CD4-positive, alpha-beta T cell treated with Interleukin-15 for 1 hour (primary cell): ENCODE data around the gene ZNF280C.

Experiments
- DNase-seq: peaks from one replicate; pipeline ENCODE4 v3.0.0-alpha.2; 2020

ZNF280C gene

DNA sequence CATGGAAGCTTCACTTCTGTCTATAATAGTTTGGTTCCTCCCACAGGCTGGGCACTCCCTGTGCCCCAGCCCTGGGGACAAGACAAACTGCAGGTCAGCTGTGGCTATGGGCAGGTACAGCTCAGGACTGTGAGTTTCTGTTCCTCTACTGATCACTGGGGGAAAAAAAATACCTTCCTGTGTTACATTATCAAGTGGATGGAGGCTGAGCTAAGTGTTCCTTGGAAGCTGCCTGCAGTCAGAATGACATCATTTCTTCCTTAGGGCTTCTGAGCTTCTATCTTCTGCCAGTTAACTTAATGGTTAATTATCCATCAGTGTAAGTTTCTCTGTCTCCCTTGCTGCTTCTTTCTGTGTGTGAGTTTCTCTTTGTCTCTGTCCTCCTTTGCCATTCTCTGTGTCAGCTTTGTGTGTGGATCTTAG is 92.3 kb downstream of the ZNF280C start:
- no peak for DNase-seq

DNA sequence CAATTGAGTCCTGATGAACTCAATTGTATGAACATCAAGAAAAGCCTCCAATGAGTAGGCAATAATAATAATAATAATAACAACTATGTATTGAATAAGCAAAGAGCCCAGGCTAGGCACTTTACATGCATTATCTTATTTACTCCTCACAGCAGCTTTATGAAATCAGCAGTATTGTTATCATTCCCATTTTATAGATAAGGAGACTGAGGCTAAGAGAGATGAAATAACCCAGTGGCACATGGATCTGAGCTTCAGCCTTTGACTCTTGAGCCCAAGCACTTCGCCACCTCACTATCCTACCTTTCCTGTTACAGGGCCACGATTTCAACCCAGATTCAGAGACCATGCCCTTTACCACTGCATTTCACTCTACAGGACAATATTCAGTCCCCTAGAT is 93.8 kb downstream of the ZNF280C start:
- no peak for DNase-seq

DNA sequence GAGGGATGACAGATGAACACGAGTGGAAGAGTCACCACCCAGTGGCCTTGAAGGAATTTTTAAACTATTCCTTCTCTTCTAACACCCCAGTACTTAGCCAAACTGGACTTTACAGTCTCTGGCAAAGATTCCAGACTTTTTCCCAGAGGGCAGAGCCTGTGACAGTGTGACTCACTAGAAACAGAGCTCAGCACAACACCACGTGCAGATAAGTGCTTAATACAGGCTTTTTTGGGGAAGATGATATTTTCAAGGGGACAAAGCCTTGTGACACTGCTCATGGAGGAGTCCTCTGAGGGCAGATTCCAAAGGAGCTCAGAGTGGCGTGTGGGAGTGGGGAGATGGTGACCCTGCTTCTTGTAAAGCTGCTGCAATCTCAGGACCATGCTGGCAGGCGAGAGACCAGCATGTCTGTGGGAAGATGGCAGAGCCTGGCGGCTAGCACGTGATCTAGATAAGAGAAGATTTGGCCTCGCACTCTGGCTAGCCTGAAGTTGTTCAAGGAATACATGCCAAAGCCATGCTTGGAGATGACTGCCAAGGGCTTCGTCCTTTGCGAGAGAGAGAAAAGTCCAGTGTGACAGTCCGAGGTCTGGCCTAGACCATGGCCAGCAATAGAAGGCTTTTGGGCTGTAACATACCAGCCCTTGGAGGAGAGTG is 94.5 kb downstream of the ZNF280C start:
- no peak for DNase-seq

DNA sequence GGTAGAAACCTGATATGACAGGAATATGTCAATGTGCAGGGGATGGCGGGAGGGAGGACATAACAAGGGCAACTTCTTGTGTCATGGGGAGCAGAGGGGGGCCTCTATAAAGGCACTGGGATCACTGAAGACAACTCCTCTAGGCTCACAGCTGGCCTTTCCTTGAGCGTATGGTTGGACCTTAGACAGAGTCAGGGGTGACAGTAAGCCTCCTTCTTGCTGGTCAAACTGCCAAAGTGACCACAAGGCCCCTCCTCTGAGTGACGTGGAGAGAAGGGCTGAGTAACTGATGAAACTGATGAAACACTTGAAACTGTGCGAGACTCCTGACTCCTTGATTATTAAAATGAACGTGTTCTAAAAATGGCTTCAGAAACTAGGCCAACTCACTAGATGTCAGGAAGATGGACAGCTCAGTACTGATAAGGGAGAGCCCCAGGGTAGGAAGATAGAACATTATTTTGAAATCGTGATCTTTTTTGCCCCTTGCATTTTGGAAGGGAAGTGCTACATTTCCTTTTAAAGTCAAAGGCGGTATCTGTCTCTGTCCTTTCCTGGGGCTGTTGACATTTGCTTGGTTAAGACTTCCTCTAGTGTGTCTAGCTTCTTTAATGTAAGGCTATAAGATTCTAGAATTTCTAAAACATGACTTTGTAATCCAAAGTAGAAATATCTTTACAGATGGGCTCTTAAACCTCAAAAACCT is 95.4 kb downstream of the ZNF280C start:
- DNase-seq, result peak; percentile 43

DNA sequence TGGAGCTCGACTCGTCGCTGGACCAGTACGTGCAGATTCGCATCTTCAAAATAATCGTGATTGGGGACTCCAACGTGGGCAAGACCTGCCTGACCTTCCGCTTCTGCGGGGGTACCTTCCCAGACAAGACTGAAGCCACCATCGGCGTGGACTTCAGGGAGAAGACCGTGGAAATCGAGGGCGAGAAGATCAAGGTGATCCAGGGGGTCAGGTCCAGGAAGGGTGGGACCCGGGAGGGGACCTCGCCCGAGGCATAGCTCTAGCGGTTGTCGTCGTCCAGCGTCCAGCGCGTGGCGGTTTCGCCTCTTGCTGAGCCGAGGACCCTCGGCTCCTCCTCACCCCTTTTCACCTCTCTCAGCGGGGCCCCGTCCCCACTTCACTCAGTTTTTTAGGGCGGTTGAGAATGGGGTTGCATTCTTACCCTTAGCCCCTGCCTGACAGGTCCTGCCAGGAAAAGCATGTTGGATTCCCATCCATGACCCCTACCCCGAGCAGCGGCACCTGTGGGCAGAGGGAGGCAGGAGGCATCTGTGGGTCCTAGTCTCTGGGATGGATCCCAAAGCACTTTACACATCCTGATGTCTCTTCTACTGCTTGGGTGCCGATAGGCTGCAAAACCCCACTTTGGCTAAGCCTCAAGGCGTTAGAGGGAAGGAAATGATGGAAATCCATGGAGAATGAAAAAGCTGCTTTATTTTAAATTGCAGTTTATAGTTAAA is 96.4 kb downstream of the ZNF280C start:
- no peak for DNase-seq

DNA sequence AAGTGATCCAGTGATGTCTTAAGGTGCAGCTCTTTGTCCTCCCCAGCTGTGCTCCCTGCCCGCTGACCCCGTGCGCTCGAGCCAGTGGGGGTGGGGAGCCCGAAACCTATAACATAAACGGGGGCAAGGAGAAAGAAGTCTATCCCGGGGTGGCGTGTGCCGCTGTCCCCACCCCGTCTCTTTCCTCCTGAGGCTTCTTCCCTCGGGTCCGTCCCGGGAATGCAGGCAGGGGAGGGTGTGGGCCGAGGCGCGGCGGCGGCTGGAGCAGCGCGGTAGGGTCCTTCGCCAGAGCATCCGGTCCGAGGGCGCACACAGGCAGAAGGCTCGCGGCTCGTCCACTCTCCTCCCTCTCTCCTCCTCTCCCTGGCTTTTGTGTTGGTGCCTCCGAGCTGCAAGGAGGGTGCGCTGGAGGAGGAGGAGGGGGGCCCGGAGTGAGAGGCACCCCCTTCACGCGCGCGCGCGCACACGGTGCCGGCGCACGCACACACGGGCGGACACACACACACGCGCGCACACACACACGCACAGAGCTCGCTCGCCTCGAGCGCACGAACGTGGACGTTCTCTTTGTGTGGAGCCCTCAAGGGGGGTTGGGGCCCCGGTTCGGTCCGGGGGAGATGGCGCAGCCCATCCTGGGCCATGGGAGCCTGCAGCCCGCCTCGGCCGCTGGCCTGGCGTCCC is 97.1 kb downstream of the ZNF280C start, which contains the start of gene RAB33A:
Gene RAB33A (plus strand): TSS at position 517 of the 681 bp plus-strand sequence. CDS start 101 bp downstream, at position 618.
- peak; percentile 47 for DNase-seq

DNA sequence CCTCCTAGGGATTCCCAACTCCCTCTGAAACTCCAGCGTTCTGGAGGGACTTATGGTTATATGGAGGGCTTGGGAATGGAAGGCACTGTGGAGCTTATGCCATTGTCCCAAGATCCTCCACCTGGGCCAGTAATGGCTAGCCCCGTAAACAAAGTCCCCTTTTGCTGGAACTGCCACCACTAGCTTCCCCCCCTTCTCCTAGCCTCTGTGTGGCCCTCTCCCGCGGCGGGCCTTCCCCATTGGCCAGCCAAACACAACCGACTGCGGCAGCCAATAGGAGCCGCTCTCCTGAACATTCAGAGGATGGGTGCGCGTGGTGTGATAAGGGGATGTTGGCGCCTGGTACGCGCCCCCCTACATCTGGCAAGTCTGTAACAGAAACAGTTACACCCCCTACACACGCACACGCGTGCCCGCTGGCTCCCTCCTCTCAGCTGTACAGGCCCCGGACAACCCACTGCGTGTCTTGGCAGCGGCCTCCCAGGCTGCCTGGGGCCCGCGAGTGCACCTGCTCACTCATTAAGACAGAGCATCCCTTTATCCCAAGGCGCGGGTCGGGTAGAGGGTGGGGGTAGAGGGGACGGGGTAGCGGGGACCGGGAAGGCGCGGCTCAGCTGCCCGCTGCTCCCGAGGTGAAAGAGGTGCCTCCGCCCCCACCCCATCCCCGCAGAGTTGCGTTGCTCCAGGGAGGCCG is 97.8 kb downstream of the ZNF280C start:
- peak; percentile 68 for DNase-seq

DNA sequence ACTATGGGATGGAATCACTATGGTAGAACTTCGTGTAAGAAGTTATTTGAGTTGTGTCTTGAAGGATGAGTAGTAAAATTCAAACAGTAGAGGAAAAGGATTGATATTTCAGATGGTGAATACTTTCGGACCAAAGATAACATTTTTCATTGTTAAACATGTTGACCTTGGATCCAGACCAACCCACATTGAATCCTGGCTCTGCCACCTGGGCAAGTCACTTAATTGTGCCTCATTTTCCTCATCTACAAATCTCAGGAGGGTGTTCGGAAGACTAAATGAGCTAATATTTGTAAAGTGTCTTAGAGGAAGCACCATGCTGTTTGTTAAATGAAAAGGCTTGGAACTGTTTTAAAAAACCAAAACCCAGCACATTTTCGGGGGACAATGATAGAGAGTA is 101.7 kb downstream of the ZNF280C start:
- DNase-seq, result no peak

DNA sequence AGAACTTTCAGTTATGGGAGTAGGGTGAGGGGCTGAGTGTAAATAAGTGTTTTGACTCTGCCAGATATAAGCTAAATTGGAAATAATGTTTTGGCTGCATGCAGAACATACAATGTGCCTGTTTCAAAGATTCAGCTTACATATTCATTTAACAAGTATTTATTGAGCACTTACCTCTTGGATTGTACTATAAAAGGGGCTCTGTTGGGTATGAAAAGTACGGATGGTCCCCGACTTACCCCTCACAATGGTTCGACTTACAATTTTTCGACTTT is 102.3 kb downstream of the ZNF280C start:
- no peak for DNase-seq

DNA sequence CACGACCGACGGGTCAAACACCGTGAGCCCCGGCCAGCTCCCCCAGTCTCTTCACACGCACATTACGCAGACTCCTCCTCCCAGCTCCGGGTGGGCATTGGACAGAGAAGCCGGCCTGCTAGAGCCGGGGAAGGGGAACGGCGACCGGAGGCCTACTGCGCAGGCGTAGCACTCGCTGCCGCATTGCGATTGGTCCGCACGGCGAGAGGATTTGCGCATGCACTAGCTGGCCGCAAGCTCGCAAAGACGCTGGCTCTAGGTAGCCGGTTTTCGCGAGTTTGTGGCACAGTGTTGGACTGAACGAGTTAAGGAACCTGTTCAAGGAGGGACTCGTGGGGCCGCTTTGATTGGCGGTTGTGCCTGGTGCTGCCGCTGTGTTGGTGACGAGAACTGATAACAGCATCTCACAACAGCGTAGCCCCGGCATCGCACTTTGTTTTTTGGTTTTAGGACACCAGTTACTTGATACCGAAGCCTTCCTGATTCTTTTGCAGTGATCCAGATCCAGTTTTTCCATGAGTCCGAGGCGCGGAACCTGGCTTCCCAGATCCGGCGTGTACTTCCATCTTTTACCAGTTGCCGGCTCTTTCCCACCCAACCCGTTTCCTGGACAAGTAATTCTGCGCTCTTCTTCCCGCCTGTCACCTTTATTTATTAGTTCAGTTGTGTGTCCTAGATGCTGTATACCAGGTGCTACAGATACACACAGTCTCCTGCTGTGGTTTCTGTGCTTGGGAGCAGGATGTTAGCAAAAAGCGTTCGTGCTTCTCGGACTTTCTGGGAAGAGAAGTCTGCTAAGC is 102.8 kb downstream of the ZNF280C start, which contains the start of gene AIFM1:
Gene AIFM1 (minus strand): TSS at position 139 of the 800 bp plus-strand sequence. CDS start 185 bp downstream, outside the sequence.
- DNase-seq, result peak; percentile 92

DNA sequence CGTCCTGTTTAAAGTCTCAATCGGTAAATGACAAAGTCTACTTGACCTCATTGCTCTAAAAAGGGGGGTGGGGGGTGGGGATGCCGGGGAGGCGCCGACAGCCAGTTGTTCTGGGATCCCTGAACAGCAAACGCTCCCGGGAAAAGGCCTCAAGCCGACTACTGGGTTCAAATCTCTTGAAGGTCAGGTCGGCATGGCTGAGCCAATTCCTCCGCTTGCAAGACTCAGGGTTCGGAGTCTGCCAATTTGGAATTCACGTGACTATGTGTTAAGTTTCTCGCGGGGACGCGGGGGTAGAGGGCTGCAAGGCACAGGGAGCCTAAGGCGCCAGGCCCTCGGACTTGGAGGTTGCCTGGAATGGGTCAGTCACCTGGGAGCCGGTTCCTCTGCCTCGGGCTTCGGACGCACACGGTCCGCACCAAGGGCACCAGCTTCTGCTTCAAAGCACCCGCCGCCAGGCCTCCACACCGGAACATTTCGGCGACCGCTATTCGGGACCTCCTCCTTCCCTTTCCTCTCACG is 103.5 kb downstream of the ZNF280C start:
- DNase-seq, result no peak

DNA sequence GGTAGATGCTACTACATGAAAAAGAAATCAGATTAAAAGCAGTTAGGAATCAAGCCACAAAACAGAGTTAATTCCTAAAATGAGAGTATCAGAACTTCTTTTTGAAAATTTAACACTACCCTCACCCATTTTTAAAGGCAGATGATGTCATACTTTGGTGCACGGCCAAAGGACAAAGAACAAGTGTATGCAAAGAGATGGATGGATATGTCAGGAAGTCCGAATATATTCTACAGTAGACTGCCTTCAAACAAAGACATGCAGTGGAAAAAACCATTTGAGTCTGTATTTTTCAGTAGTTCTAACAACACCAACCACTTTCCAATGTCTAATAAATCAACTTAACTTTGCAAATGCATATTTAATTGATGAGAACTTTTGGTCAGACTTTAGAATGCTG is 105.3 kb downstream of the ZNF280C start:
- DNase-seq, result no peak

DNA sequence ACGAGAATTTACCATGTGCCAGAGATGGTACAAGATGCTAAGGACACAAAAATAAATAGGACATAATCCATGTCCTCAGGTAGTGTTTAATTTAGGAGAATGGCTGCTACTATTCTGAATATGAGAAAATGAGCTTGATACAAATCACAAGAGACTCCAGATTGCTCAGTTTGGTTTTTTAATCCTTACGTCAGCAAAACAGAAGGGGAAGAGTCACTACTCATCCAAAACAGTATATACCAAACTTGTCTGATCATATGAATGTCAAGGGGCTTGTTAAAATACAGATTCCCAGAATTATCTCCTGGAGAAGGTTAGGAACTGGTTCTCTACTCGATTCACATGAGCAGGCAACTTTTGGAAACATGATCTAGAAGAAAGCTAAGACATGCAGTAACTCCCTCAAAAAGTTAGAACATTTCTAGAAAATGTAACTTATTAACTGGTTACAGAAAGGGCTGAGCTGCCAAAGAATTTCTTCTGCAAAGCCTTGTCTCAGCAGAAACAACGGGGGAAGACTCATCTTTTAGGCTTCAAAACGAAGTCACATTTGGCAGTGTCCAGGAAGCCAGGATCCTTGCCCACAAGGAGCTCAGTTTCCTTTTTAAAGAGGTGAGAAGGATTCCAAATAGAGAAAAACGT is 106.5 kb downstream of the ZNF280C start:
- DNase-seq, result no peak

DNA sequence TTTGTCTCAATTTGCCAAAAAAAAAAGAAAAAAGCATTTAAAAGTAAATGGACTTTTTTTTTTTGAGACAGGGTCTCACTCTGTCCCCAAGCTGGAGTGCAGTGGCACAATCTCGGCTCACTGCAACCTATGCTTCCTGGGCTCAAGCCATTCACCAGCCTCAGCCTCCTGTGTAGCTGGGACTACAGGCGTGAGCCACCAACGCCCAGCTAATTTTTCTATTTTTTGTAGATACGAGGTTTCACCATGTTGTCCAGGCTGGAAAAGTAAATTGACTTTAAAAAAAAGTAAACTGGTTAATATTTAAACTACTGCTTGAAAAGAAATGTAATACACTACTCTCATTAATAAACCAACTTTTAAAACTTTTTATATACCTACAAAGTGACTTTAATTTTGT is 108.9 kb downstream of the ZNF280C start:
- DNase-seq, result no peak

DNA sequence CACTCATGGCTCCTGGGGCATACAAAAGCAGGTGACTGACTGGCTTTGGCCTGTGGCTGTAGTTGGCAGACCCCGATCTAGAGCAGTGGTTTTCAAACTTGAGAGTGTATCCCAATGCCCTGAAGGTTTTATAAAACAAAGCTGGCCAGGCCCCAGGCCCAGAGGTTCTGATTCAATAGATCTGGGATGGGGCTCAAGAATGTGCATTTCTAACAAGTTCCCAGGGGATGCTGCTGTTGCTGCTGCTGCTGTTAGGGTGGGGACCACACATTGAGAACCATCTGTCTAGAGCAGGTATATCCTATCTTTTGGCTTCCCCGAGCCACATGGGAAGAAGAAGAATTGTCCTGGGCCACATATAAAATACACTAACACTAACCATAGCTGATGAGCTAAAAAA is 110.4 kb downstream of the ZNF280C start:
- no peak for DNase-seq

DNA sequence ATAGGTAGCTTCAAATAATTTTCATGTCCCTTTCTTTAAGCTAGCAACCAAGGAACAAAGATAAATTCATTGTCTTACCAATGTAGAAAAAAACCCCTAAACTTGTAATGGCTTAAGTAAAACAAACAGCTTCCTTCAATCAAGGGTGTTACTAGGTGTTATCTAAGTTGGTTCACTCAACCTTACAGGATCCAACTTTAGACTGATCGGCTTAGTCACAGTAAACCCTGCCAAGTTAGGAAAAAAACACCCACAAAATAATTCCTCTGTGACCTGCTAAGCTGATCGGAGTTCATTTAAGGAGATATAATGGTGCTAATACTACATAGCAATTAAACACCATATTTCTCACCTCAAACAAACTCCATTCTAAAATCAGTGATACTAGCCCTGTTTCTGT is 113.1 kb downstream of the ZNF280C start:
- no peak for DNase-seq
